Body of pancreas (tissue), 4 donors: Measurements from ENCODE around the gene ZSCAN31.

ENCODE experiments used
- CTCF ChIP-seq, 7 experiments: fragments of 450-650 bp in 4 of 7; fragments of 200-600 bp in 3 of 7; sonication (generic) in 3 of 7; IDR thresholded peaks; one replicate each; pipeline ENCODE4 v1.5.1; 2016 to 2019; ENCODE audit warnings: antibody characterized with exemption in 7 of 7
- POLR2A ChIP-seq, 3 donors: fragments of 450-650 bp; IDR thresholded peaks; one replicate each; pipeline ENCODE4 v1.6.1; 2016; ENCODE audit warnings: antibody characterized with exemption in 3 of 3, mild to moderate bottlenecking in 2 of 3

- TF ChIP-seq CTCF (IDR thresholded peaks at IDR 0.05) (no peak), POLR2A (IDR thresholded peaks at IDR 0.05) (no peak)
Observed at GRCh38 chr6:28326371-28326948, 9.5 kb downstream of the ZSCAN31 start.
